Measurements from ENCODE around the gene PLEKHN1.

PLEKHN1 gene

GRCh38 chr1:966135-966703, at the start of gene PLEKHN1:
Gene PLEKHN1 (plus strand): TSS chr1:966482. CDS start chr1:966532, 50 bp downstream.
- no peak for DNase-seq (ENCODE audit: extremely low read depth in 1 of 2, low read depth in 1 of 2)

GRCh38 chr1:917076-917459, 49.2 kb upstream of the PLEKHN1 start:
- DNase-seq (ENCODE audit: extremely low read depth in 1 of 2, low read depth in 1 of 2), result no peak

GRCh38 chr1:917466-918091, 48.7 kb upstream of the PLEKHN1 start:
- DNase-seq (ENCODE audit: extremely low read depth in 1 of 2, low read depth in 1 of 2), result no peak

- no peak for DNase-seq (ENCODE audit: extremely low read depth in 1 of 2, low read depth in 1 of 2)
These were observed 47.9 kb upstream of the PLEKHN1 start for GRCh38 chr1:918353-918752.

- no peak for DNase-seq (ENCODE audit: extremely low read depth in 1 of 2, low read depth in 1 of 2)
These were observed 47.4 kb upstream of the PLEKHN1 start for GRCh38 chr1:918843-919242.

GRCh38 chr1:919271-919872, 46.9 kb upstream of the PLEKHN1 start:
- DNase-seq (ENCODE audit: extremely low read depth in 1 of 2, low read depth in 1 of 2), result no peak

- DNase-seq (ENCODE audit: extremely low read depth in 1 of 2, low read depth in 1 of 2), result no peak
These were observed 46.3 kb upstream of the PLEKHN1 start for GRCh38 chr1:920010-920409.

- DNase-seq (ENCODE audit: extremely low read depth in 1 of 2, low read depth in 1 of 2), result no peak
These were observed 45.8 kb upstream of the PLEKHN1 start for GRCh38 chr1:920521-920920.

GRCh38 chr1:921011-921837, 45.1 kb upstream of the PLEKHN1 start:
- DNase-seq (ENCODE audit: extremely low read depth in 1 of 2, low read depth in 1 of 2), result no peak

GRCh38 chr1:923131-923990, 42.9 kb upstream of the PLEKHN1 start, which contains the start of gene SAMD11:
Gene SAMD11 (plus strand): TSS chr1:923923. CDS start chr1:924432, 509 bp downstream.
- peak in 1 of 2 donors; percentile 54 for DNase-seq (ENCODE audit: extremely low read depth in 1 of 2, low read depth in 1 of 2)

GRCh38 chr1:923991-924655, 42.2 kb upstream of the PLEKHN1 start:
- DNase-seq (ENCODE audit: extremely low read depth in 1 of 2, low read depth in 1 of 2), result no peak

GRCh38 chr1:924656-925560, 41.4 kb upstream of the PLEKHN1 start:
- no peak for DNase-seq (ENCODE audit: extremely low read depth in 1 of 2, low read depth in 1 of 2)

GRCh38 chr1:925561-926421, 40.5 kb upstream of the PLEKHN1 start:
- DNase-seq (ENCODE audit: extremely low read depth in 1 of 2, low read depth in 1 of 2), result no peak

- no peak for DNase-seq (ENCODE audit: extremely low read depth in 1 of 2, low read depth in 1 of 2)
These were observed 39.0 kb upstream of the PLEKHN1 start for GRCh38 chr1:927234-927633.

GRCh38 chr1:927748-928147, 38.5 kb upstream of the PLEKHN1 start:
- no peak for DNase-seq (ENCODE audit: extremely low read depth in 1 of 2, low read depth in 1 of 2)

GRCh38 chr1:928825-929661, 37.2 kb upstream of the PLEKHN1 start:
- no peak for DNase-seq (ENCODE audit: extremely low read depth in 1 of 2, low read depth in 1 of 2)
